Stimulated activated CD8-positive, alpha-beta memory T cell treated with anti-CD3 and anti-CD28 coated beads, Interleukin-15, amount 100 ng/mL, for 48 hours (primary cell): Measurements from ENCODE around the gene FIBP.

Experiments used
- DNase-seq, 2 donors: peaks; one replicate each; pipeline ENCODE4 v3.0.0-alpha.2; 2020; ENCODE audit warnings: low read depth in 2 of 2

The FIBP gene

GRCh38 chr11:65871811-65872548 is 16.3 kb downstream of the FIBP start:
- no peak for DNase-seq

GRCh38 chr11:65870706-65871681 is 17.3 kb downstream of the FIBP start:
- DNase-seq: no peak

GRCh38 chr11:65870307-65870658 is 18.0 kb downstream of the FIBP start:
- no peak for DNase-seq

- no peak for DNase-seq
These were observed 18.5 kb downstream of the FIBP start for GRCh38 chr11:65869643-65870306.

- DNase-seq: no peak
These were observed 19.4 kb downstream of the FIBP start for GRCh38 chr11:65868907-65869306.

- no peak for DNase-seq
These were observed 20.1 kb downstream of the FIBP start for GRCh38 chr11:65868076-65868667.

- no peak for DNase-seq
These were observed 20.8 kb downstream of the FIBP start for GRCh38 chr11:65867284-65868071.

- DNase-seq: no peak
These were observed 21.6 kb downstream of the FIBP start for GRCh38 chr11:65866509-65867283.

- DNase-seq: no peak
These were observed 22.6 kb downstream of the FIBP start for GRCh38 chr11:65865550-65866172.

GRCh38 chr11:65864706-65865471 is 23.4 kb downstream of the FIBP start:
- DNase-seq: no peak

GRCh38 chr11:65863889-65864705 is 24.2 kb downstream of the FIBP start:
- no peak for DNase-seq

GRCh38 chr11:65862941-65863888 is 25.1 kb downstream of the FIBP start:
- no peak for DNase-seq

GRCh38 chr11:65862191-65862735 is 26.0 kb downstream of the FIBP start:
- no peak for DNase-seq

GRCh38 chr11:65861533-65862183 is 26.6 kb downstream of the FIBP start:
- no peak for DNase-seq

- DNase-seq: no peak
These were observed 27.1 kb downstream of the FIBP start for GRCh38 chr11:65861165-65861505.
